CD14-positive monocyte (primary cell): ENCODE results near the gene CBY2. TPM values are rescaled to one million over a fixed set of nuclear protein-coding genes. Genes with fewer than 3 reads are reported as not detected.
"Not testable (repeated sequence)": the region's sequence is repeated elsewhere in the genome, so short reads cannot be mapped to it uniquely, and the experiment has no call there.

ENCODE experiments used
- DNase-seq, 3 donors: peaks; one replicate each; pipeline ENCODE4 v3.0.0-alpha.2; 2011 to 2022
- H2AFZ ChIP-seq: 2 replicates; pipeline ENCODE4 v1.6.0; 2012; ENCODE audit warnings: mild to moderate bottlenecking, low read depth, low read length, inconsistent platforms; ENCODE audit not compliant: insufficient read depth, poor library complexity, severe bottlenecking
- H3K27ac ChIP-seq, 2 donors: 1 replicate in 1 of 2; 2 replicates in 1 of 2; pipeline ENCODE4 v1.5.1; 2012 to 2013; ENCODE audit warnings: low read length in 2 of 2, control low read depth in 1 of 2, inconsistent platforms in 1 of 2, low read depth in 1 of 2, mild to moderate bottlenecking in 1 of 2
- H3K27me3 ChIP-seq, 2 donors: one replicate each; pipeline versions ENCODE4 v1.6.0 to v1.6.1; 2011 to 2013; ENCODE audit warnings: low read length in 2 of 2; ENCODE audit not compliant: control insufficient read depth in 2 of 2, insufficient read depth in 2 of 2
- H3K36me3 ChIP-seq, 2 donors: replicated peaks in 1 of 2; 1 replicate in 1 of 2; 2 replicates in 1 of 2; pipeline versions ENCODE4 v1.5.1 to v1.6.1; 2012 to 2013; ENCODE audit warnings: low read length in 2 of 2, control low read depth in 1 of 2, inconsistent platforms in 1 of 2, mild to moderate bottlenecking in 1 of 2; ENCODE audit not compliant: insufficient read depth in 2 of 2, control insufficient read depth in 1 of 2
- H3K4me1 ChIP-seq, 2 donors: 1 replicate in 1 of 2; 2 replicates in 1 of 2; pipeline versions ENCODE4 v1.5.1 to v1.6.1; 2012 to 2013; ENCODE audit warnings: low read length in 2 of 2, control low read depth in 1 of 2, inconsistent platforms in 1 of 2, mild to moderate bottlenecking in 1 of 2, moderate library complexity in 1 of 2; ENCODE audit not compliant: insufficient read depth in 2 of 2, control insufficient read depth in 1 of 2
- H3K4me2 ChIP-seq: replicated peaks from 2 replicates; pipeline ENCODE3; 2012; ENCODE audit warnings: low read length, moderate library complexity, mild to moderate bottlenecking; ENCODE audit not compliant: poor library complexity, severe bottlenecking; ENCODE audit errors: extremely low read depth
- H3K4me3 ChIP-seq, 3 experiments: fragments of 200-600 bp in 1 of 3; sonication (generic) in 1 of 3; replicated peaks in 1 of 3; 1 replicate in 2 of 3; 2 replicates in 1 of 3; pipeline ENCODE4 v1.5.1; 2011 to 2013; ENCODE audit warnings: low read length in 3 of 3, mild to moderate bottlenecking in 3 of 3, control low read depth in 2 of 3, low read depth in 2 of 3, inconsistent platforms in 1 of 3, moderate library complexity in 1 of 3
- H3K79me2 ChIP-seq: 2 replicates; pipeline ENCODE4 v1.6.0; 2012; ENCODE audit warnings: mild to moderate bottlenecking, control low read depth, inconsistent platforms, low read length, moderate library complexity; ENCODE audit not compliant: insufficient read depth
- H3K9ac ChIP-seq: 2 replicates; pipeline ENCODE4 v1.6.0; 2017; ENCODE audit warnings: low read length, mild to moderate bottlenecking; ENCODE audit not compliant: insufficient read depth, poor library complexity, severe bottlenecking
- H3K9me3 ChIP-seq, 2 donors: replicated peaks in 1 of 2; 1 replicate in 1 of 2; 2 replicates in 1 of 2; pipeline versions ENCODE4 v1.5.1 to v1.6.1; 2012 to 2013; ENCODE audit warnings: low read length in 2 of 2, control low read depth in 1 of 2; ENCODE audit not compliant: control insufficient read depth in 1 of 2, insufficient read depth in 1 of 2
- H4K20me1 ChIP-seq: 2 replicates; pipeline ENCODE4 v1.6.0; 2012; ENCODE audit warnings: mild to moderate bottlenecking, low read length, control low read depth, moderate library complexity; ENCODE audit not compliant: insufficient read depth
- H3K27ac Mint-ChIP-seq, 7 donors: one replicate each; pipeline ENCODE4 v1.8.0; 2020; ENCODE audit warnings: mild to moderate bottlenecking in 7 of 7, mixed read lengths in 7 of 7, moderate library complexity in 6 of 7, inconsistent platforms in 2 of 7
- H3K27me3 Mint-ChIP-seq, 3 donors: one replicate each; pipeline ENCODE4 v1.8.0; 2021 to 2022; ENCODE audit warnings: low read depth in 3 of 3, mild to moderate bottlenecking in 3 of 3, mixed read lengths in 3 of 3, moderate library complexity in 3 of 3, inconsistent platforms in 1 of 3
- H3K36me3 Mint-ChIP-seq, 2 donors: one replicate each; pipeline ENCODE4 v1.8.0; 2020; ENCODE audit warnings: mixed read lengths in 2 of 2, inconsistent platforms in 1 of 2, mild to moderate bottlenecking in 1 of 2
- H3K4me1 Mint-ChIP-seq: one replicate; pipeline ENCODE4 v1.8.0; 2020; ENCODE audit warnings: mild to moderate bottlenecking, mixed read lengths
- H3K4me3 Mint-ChIP-seq, 2 donors: one replicate each; pipeline ENCODE4 v1.8.0; 2020; ENCODE audit warnings: mild to moderate bottlenecking in 2 of 2, mixed read lengths in 2 of 2, moderate library complexity in 1 of 2
- H3K9me3 Mint-ChIP-seq, 7 donors: one replicate each; pipeline ENCODE4 v1.8.0; 2020 to 2022; ENCODE audit warnings: mixed read lengths in 7 of 7, mild to moderate bottlenecking in 6 of 7, moderate library complexity in 6 of 7, inconsistent platforms in 2 of 7
- WGBS: methylation state at CpG from one replicate; pipeline ENCODE4 v1.1.5; 2013; ENCODE audit warnings: missing lambda C conversion rate; ENCODE audit not compliant: insufficient coverage; 5-methylcytosine and 5-hydroxymethylcytosine counted together
- intact Hi-C, 2 donors: fragments of 100-400 bp; cut with micrococcal nuclease; formaldehyde crosslinking; loops; one replicate each; pipeline versions ENCODE4 v1.15.0 to v1.15.1; 2023
- polyA plus RNA-seq, 3 donors: library from polyadenylated mRNA; depleted of rRNA in 1 of 3; unstranded in 2 of 3; stranded (reverse) in 1 of 3; fragments of 300-500 nt in 2 of 3; fragments of >200 nt in 1 of 3; fragmentation: Illumina TruSeq in 2 of 3; gene quantifications; 1 replicate in 2 of 3; 2 replicates in 1 of 3; pipeline ENCODE4 v1.2.3, GENCODE V29; 2012 to 2021
- small RNA-seq: library from RNA; depleted of rRNA; stranded (forward); fragments of <200 nt; gene quantifications from one replicate; pipeline ENCODE3, GENCODE V24; 2012; ENCODE audit warnings: low read depth; ENCODE audit not compliant: insufficient read length
- TF ChIP-seq, protein P1 (sequence below): fragments of 200-600 bp; IDR thresholded peaks from one replicate; pipeline ENCODE4 v1.8.0; 2022; ENCODE audit warnings: antibody characterized with exemption, mild to moderate bottlenecking

CBY2 gene
- polyA plus RNA-seq, 3 donors, result not detected

- H2AFZ ChIP-seq, DNase-seq, H3K9ac ChIP-seq, H3K27ac ChIP-seq, H3K4me3 ChIP-seq, H3K27ac Mint-ChIP-seq, H3K4me1 Mint-ChIP-seq, H3K36me3 ChIP-seq, H3K79me2 ChIP-seq, H3K4me3 Mint-ChIP-seq, H3K4me2 ChIP-seq, H4K20me1 ChIP-seq, H3K4me1 ChIP-seq, intact Hi-C loops, H3K27me3 ChIP-seq, H3K27me3 Mint-ChIP-seq, H3K36me3 Mint-ChIP-seq: not testable (repeated sequence)
- peaks cover 27 to 55% (median 40%) of the 10 kb centered on the region in 7 donors for H3K9me3 Mint-ChIP-seq
- no CpG with 5 or more reads among the region's 3 CpGs for WGBS
- H3K9me3 ChIP-seq, result peaks cover 22 to 23% of the 10 kb centered on the region in 2 donors
Observed at GRCh38 chr13:45757589-45757988, 55.5 kb downstream of the CBY2 start.

DNA sequence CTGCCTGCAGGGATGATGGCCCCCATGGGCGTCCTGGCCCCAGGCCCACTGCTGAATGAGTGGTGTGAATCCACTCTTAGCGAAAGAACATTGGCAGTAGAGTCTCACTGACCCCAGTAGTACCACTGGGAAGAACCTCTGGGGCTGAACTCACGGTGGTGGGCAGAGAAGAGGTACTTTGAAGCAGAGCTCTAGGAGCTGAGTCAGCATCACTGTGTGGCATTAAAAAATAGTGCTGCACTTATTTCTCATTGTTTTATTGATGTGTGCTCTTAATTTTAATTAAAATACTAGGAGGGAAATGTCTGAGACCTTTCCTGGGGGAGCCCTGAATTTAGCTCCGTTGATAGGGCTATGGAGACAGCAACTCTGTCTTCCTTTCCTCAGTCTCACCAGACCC lies 61.3 kb downstream of the CBY2 start:
- no peak overlapping the region for H3K9ac ChIP-seq
- no peak overlapping the region for H3K27ac ChIP-seq
- Mint-ChIP-seq H3K4me3 (no peak overlapping the region), H3K36me3 (no peaks in the 10 kb centered on the region), H3K27me3 (peaks cover 11 to 18% (median 13%) of the 10 kb centered on the region in 3 donors), H3K27ac (no peak overlapping the region), H3K9me3 (peaks cover 0 to 11% (median 5%) of the 10 kb centered on the region in 7 donors), H3K4me1 (peaks cover 4% of the 10 kb centered on the region)
- WGBS, result 89% methylated on average over 3 of the region's 4 CpGs
- intact Hi-C loops, result no loop called here
- no peaks in the 10 kb centered on the region for H3K36me3 ChIP-seq
- H3K79me2 ChIP-seq, result no peaks in the 10 kb centered on the region
- H3K4me1 ChIP-seq, result peaks cover 4% of the 10 kb centered on the region in 2 donors
- TF ChIP-seq, protein P1, sequence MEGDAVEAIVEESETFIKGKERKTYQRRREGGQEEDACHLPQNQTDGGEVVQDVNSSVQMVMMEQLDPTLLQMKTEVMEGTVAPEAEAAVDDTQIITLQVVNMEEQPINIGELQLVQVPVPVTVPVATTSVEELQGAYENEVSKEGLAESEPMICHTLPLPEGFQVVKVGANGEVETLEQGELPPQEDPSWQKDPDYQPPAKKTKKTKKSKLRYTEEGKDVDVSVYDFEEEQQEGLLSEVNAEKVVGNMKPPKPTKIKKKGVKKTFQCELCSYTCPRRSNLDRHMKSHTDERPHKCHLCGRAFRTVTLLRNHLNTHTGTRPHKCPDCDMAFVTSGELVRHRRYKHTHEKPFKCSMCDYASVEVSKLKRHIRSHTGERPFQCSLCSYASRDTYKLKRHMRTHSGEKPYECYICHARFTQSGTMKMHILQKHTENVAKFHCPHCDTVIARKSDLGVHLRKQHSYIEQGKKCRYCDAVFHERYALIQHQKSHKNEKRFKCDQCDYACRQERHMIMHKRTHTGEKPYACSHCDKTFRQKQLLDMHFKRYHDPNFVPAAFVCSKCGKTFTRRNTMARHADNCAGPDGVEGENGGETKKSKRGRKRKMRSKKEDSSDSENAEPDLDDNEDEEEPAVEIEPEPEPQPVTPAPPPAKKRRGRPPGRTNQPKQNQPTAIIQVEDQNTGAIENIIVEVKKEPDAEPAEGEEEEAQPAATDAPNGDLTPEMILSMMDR, result no peak
- peaks cover 1% of the 10 kb centered on the region in 2 donors for H3K9me3 ChIP-seq
- no peaks in the 10 kb centered on the region for H4K20me1 ChIP-seq
- H2AFZ ChIP-seq, result no peak overlapping the region
- H3K4me2 ChIP-seq, result no peak overlapping the region
- H3K27me3 ChIP-seq, result peaks cover 0 to 5% of the 10 kb centered on the region in 2 donors
- DNase-seq, result no peak
- H3K4me3 ChIP-seq, result no peak overlapping the region

Small RNAs within 50 kb of the gene (small RNA-seq; reads per million reads assigned to genes)
- not detected for gene RF00017

Other genes with a start within 250 kb of the CBY2 start
- gene COG3, start 237.4 kb upstream of the CBY2 start, polyA plus RNA-seq, result 10 to 100 TPM; 12.3 to 25.3 (median 12.9) TPM
- not detected for gene ERICH6B, start 86.6 kb upstream of the CBY2 start, polyA plus RNA-seq
- gene SIAH3, start 149.4 kb downstream of the CBY2 start, polyA plus RNA-seq, result not detected